Measurements from ENCODE around the gene SUGCT.

SUGCT gene

GRCh38 chr7:40419806-40420205 is 285.0 kb downstream of the SUGCT start:
- no peak for DNase-seq

GRCh38 chr7:40421433-40421832 is 286.6 kb downstream of the SUGCT start:
- no peak for DNase-seq

- no peak for DNase-seq
Measured at GRCh38 chr7:40425696-40426095, 290.9 kb downstream of the SUGCT start.

GRCh38 chr7:40428421-40428820 is 293.6 kb downstream of the SUGCT start:
- DNase-seq: no peak

- DNase-seq: no peak
Measured at GRCh38 chr7:40429826-40430225, 295.0 kb downstream of the SUGCT start.

GRCh38 chr7:40432046-40432445 is 297.2 kb downstream of the SUGCT start:
- DNase-seq: no peak

- DNase-seq: no peak
Measured at GRCh38 chr7:40436710-40437109, 301.9 kb downstream of the SUGCT start.

- DNase-seq: no peak
Measured at GRCh38 chr7:40437498-40437897, 302.7 kb downstream of the SUGCT start.

GRCh38 chr7:40437936-40438634 is 303.3 kb downstream of the SUGCT start:
- DNase-seq: no peak

- DNase-seq: no peak
Measured at GRCh38 chr7:40439686-40440085, 304.9 kb downstream of the SUGCT start.

GRCh38 chr7:40447345-40447744 is 312.5 kb downstream of the SUGCT start:
- DNase-seq: no peak

- DNase-seq: no peak
Measured at GRCh38 chr7:40455485-40455884, 320.7 kb downstream of the SUGCT start.

- no peak for DNase-seq
Measured at GRCh38 chr7:40457776-40458480, 323.1 kb downstream of the SUGCT start.

- DNase-seq: no peak
Measured at GRCh38 chr7:40463446-40463845, 328.6 kb downstream of the SUGCT start.

GRCh38 chr7:40468891-40469864 is 334.4 kb downstream of the SUGCT start:
- DNase-seq: no peak

- DNase-seq: no peak
Measured at GRCh38 chr7:40470091-40470592, 335.3 kb downstream of the SUGCT start.

- no peak for DNase-seq
Measured at GRCh38 chr7:40470817-40471216, 336.0 kb downstream of the SUGCT start.

GRCh38 chr7:40471891-40472290 is 337.1 kb downstream of the SUGCT start:
- DNase-seq: no peak

- DNase-seq: no peak
Measured at GRCh38 chr7:40474790-40475680, 340.2 kb downstream of the SUGCT start.

- DNase-seq: no peak
Measured at GRCh38 chr7:40475681-40475982, 340.8 kb downstream of the SUGCT start.

- DNase-seq: no peak
Measured at GRCh38 chr7:40477094-40477493, 342.3 kb downstream of the SUGCT start.

GRCh38 chr7:40482845-40483244 is 348.0 kb downstream of the SUGCT start:
- no peak for DNase-seq
